Midbrain (tissue), 1 donor: ENCODE data around the gene PARD3B.

Experiments
- DNase-seq: peaks from one replicate; lab custom pipeline; 2025; lab: John Stamatoyannopoulos, UW

PARD3B gene

DNA sequence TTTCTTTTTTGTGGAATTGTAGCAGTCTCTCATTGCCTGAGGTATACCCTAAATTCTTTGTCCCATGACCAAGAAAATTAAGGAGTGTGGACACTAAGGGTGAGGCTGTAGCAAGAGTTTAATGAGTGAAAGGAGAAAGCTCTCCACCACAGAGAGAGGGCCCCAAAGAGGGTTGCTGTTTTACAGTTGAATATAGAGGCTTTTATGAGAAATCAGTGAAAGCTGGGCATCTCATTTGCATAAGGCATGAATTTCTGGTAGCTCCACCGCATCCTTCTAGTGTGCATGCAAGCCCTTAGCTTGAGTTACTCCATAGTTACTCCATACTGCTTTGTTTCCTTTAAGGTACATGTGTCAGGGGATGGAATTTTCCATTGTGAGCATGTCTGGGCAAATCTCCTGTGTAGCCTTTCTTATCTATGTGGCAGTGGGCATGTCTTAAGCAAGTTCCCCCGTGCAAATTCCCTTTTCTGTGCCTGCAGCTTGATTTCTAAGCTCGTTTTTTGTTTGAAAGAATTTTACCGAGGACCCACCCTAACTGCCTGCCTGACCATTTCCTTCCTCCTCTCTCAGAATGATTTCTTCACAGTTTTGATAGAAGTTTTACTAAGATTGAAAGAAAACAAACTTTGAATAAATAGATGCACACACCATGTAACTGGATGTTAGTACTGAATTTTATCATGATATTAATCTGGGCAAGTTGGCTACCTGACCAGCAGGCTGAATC is 218.9 kb downstream of the PARD3B start:
- no peak for DNase-seq

DNA sequence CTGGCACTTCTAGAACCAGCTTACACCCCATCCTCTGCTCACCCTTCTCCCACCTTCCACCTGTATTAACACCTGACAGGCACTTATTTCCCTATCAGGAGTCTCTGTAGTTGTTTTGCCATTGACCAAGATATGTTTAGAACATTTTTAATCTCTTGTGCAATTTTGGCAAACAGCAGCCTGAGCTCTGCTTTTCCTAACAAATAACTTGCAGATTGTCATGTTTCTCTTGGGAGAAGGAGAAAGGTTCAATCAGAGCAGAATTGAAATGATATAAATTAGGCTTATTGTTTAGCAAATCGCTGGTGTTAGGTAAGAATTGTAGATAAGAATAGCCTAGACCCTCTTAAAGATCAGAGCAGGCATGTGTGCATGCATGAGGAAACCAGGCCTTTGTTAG is 225.5 kb downstream of the PARD3B start:
- DNase-seq, result no peak

DNA sequence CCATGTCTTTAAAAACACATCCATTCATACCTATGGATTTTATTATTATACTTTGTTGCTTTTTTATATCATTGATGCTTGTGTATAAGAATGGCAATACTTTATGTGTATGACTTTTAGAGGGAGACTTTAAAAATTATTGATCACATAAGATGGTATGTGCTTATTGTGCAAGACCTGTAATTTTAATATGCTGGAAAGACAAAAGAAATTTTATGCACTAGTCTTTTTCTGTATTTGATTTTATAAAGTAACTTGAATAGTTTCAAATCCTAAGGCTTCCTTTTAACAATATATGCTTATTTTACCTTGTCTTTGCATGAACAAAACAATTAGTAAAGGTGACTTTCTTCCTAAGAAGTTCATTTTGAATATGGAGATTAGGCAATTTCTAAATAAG is 226.4 kb downstream of the PARD3B start:
- DNase-seq, result no peak

GRCh38 chr2:204772546-204772945 is 227.3 kb downstream of the PARD3B start:
- DNase-seq, result no peak

GRCh38 chr2:204775766-204776165 is 230.5 kb downstream of the PARD3B start:
- no peak for DNase-seq

DNA sequence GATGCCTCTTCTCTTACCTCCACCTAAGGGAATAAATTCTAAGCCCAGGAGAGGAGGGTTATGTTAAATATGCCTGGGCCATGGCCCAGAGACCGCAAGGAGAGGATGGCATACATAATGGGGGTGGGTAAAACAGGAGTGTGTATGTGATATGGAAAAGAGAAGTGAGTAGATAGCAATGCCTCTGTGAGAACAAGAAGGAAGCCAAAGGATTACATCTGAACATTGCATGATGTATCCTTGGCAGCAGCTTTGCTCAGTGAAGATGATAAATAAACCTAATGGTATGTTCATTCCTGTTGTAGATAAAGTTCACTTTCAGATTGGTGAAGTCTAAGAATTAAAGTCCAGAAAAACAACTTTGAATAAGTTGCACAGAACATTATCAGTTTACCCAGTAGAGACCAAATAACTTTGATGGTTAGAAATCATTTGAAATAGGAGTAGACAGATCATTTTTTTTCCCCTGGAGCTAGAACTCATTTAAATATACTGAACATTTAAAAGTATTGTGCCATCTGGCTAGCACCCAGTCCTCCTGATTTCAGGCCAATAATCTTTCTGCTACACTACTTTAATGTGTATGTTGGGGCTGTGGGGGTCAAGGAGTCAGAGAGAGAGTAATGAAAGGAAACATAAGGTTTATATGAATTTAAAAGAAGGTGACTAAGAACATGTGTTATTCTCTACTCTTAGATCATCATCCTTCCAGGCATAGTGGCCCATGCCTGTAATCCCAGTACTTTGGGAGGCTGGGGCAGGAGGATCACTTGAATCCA is 231.7 kb downstream of the PARD3B start:
- no peak for DNase-seq

- DNase-seq, result no peak
These were observed 234.5 kb downstream of the PARD3B start for GRCh38 chr2:204779771-204780170.

GRCh38 chr2:204781941-204782340 is 236.7 kb downstream of the PARD3B start:
- no peak for DNase-seq

DNA sequence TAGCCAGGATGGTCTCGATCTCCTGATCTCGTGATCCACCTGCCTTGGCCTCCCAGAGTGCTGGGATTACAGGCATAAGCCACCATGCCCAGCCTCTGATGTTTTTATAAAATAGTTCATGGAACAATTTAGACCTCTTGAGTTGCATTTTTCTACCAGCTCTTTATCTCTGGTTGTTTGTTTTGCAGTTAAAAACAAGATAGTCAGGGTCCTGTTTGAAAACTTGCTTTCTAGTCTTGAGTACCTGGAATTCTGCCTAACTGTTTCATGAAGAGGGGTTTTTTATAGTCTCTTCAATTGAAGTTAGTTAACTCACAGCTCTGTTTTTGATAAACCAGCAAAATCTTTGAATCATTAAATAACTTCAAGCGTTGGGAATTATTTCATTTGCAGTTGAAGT is 244.8 kb downstream of the PARD3B start:
- DNase-seq, result no peak

GRCh38 chr2:204791230-204791629 is 246.0 kb downstream of the PARD3B start:
- DNase-seq, result no peak

DNA sequence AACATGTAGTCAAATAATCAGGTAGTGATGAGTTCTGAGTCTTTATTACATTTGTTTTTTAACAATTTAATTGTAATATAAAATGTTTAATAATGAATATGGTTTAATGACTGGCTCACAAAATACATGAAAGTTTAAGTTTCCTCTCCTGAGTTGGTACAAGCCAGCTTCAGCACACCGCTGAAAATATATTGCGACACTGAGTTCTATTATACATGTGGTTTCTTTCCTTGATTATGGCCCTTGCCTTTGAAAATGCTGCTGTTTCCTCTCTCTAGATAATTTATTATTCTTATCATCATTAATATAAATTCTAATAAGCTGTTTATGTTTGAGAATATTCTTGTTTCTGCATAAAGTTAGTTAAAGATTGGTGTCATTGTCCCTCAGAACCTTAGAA is 249.3 kb downstream of the PARD3B start:
- DNase-seq, result no peak

- DNase-seq, result no peak
These were observed 249.9 kb downstream of the PARD3B start for GRCh38 chr2:204795156-204795555.

- no peak for DNase-seq
These were observed 251.3 kb downstream of the PARD3B start for GRCh38 chr2:204796581-204796980.

GRCh38 chr2:204799791-204800190 is 254.5 kb downstream of the PARD3B start:
- DNase-seq, result no peak

DNA sequence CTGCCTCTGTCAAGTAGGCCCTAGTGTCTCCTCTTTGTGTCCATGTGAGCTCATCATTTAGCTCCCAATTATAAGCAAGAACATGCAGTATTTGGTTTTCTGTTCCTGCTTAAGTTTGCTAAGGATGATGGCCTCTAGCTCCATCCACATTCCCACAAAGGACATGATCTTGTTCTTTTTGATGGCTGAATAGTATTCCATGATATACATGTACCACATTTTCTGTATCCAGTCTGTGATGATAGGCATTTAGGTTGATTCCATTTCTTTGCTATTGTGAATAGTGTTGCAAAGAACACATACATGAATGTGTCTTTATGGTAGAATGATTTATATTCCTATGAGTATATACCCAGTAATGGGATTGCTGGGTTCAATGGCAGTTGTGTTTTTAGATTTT is 263.2 kb downstream of the PARD3B start:
- DNase-seq, result no peak

- no peak for DNase-seq
These were observed 279.6 kb downstream of the PARD3B start for GRCh38 chr2:204824751-204825453.

DNA sequence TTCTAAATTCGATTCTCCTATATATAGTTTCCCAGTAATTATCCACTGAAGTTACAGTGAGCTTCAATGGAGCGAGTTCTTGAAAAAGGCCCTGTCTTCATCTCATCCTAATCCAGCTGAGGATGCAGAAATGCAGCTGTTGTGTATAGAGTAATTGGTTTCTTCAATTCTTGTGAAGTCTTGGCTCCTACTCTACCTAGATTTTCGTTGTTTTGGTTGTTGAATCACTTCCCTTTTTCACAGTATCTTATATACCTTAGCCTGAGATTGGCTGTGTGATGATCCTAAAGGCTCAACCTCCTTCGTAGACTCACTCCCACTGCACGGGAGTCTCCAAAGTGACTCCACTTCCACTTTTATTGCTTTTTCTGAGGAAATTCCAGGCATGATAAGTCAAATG is 280.4 kb downstream of the PARD3B start:
- no peak for DNase-seq

- no peak for DNase-seq
These were observed 282.7 kb downstream of the PARD3B start for GRCh38 chr2:204827701-204828590.

DNA sequence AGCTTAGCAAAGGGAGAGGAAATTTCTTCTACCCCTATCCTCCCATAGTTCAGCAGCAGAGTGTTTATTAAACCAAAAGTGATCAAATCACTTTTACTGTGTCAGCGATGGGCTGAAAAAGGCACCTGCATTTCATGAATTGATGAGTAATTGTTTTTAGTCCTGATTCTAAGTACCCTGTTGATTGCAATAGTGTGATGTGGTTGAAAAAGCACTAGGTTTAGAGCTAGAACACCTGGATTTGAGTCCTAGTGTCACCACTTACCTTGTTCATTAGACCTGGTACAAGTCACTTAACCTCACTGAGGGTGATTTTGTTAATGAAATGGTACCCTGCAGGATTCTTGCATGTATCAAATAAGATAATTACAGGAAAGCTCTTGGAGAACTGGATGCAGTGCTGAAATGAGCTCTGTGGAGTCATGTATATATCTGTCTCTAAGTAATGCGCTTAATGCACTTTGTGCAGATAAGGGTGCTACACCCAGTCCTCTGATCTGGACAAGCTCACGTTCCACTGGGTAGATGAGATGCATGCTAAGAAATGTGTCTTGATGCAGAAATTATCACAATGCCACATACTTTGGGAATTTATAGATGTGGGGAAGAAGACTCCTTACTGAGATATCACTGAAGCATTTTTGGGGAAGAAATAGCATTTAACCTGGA is 289.6 kb downstream of the PARD3B start:
- no peak for DNase-seq

GRCh38 chr2:204835786-204836185 is 290.5 kb downstream of the PARD3B start:
- DNase-seq, result no peak

DNA sequence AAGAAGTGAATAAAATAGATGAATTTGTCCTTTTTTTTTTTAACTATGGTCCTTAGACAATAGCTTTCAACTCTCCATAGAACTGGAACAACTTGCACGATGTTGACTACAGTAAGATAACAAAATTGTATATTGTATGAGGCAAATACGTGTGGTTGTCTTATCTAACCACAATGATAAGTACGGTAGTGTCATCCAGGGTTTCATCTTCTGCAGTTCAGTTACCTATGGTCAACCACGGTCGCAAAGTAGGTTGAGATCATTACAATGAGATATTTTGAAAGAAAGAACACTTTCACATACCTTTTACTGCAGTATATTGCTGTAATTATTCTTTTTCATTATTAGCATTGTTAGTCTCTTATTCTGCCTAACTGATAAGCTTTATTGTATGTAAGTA is 295.2 kb downstream of the PARD3B start:
- DNase-seq, result no peak
